ENCODE data around the gene ZNF91.
"Not testable (repeated sequence)": the region's sequence is repeated elsewhere in the genome, so short reads cannot be mapped to it uniquely, and the experiment has no call there.

ZNF91 gene

DNA sequence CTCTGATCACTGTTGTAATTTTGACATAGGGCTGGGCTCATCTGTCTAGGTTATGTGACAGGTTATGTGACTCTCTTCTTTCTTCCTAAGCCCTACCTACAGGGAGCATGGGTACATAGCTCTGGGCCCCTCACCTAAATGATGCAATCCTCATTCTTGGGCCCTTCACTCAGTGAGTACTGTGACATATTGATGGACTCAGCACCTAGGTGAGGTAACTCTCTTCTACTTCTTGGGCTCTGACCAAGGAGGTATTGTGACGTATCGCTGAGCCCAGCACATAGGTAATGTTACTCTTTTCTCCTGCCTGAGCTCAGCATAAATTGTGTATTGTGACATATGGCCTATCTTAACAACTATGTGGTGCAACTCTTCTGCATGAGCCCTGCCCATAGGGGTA lies 76.3 kb downstream of the ZNF91 start:
- H3K4me1 ChIP-seq (ENCODE audit: low read length); DNase-seq; H3K36me3 ChIP-seq (replicated peaks; ENCODE audit: insufficient read depth, low read length); H2AFZ ChIP-seq (ENCODE audit: low read length); H4K20me1 ChIP-seq (ENCODE audit: insufficient read depth, low read length); H3K4me2 ChIP-seq (ENCODE audit: low read depth, low read length); H3K9ac ChIP-seq (ENCODE audit: low read length); H3K4me3 ChIP-seq (ENCODE audit: low read length); H3K79me2 ChIP-seq (ENCODE audit: low read length); H3K9me3 ChIP-seq (replicated peaks; ENCODE audit: insufficient read depth, low read length); H3K27ac ChIP-seq (ENCODE audit: low read length); H3K27me3 ChIP-seq (replicated peaks; ENCODE audit: insufficient read depth, low read length); H3F3A ChIP-seq (ENCODE audit: insufficient read depth, low read length); H3K9me2 ChIP-seq (replicated peaks; ENCODE audit: insufficient read depth, low read length): not testable (repeated sequence)

DNA sequence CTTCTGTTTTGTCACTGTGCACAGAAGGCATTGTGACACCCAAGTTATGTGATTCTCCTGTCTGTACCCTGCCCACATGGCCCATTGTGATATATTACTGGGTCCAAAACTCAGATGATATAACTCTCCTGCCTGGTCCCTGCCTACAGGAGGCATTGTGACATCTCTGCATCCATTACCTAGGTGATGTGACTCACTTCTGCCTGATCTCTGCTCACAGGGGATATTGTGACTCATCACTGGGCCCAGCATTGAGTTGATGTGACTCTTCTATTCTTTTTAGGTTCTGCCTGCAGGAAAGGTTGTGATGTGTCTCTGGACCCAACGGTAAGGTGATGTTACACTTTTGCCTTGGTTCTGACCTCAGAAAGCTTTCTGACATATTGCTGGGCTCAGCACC lies 77.1 kb downstream of the ZNF91 start:
- no peaks in the 10 kb centered on the region for H3K36me3 ChIP-seq (replicated peaks; ENCODE audit: insufficient read depth, low read length)
- no peak overlapping the region for H3K27ac ChIP-seq (ENCODE audit: low read length)
- no peaks in the 10 kb centered on the region for H3K9me3 ChIP-seq (replicated peaks; ENCODE audit: insufficient read depth, low read length)

DNA sequence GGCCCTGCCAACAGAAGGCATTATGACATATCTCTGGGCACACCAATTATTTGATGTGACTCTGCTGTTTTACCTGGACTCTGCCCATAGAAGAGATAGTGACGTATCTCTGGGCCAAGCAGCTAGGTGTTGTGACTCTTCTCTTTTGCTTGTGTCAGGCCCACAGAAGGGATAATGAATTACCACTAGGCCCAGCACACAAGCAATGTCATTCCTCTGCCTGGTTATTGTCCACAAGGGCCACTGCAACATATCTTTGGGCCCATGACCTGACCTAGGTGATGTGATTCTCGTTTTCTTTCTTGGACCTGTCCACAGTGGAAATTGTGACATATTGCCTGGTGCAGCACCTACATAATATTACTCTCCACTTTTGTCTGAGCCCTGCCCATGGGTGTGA lies 80.0 kb downstream of the ZNF91 start:
- Histone ChIP-seq H3K9me3 (replicated peaks; ENCODE audit: insufficient read depth, low read length) (no peaks in the 10 kb centered on the region), H3K27ac (ENCODE audit: low read length) (no peak overlapping the region)

More for the DNA sequence above, 77.1 kb downstream of the ZNF91 start:
- H3K4me3 ChIP-seq (ENCODE audit: low read length): no peak overlapping the region
- no peak overlapping the region for H3K9ac ChIP-seq (ENCODE audit: low read length)
- no peaks in the 10 kb centered on the region for H3K9me2 ChIP-seq (replicated peaks; ENCODE audit: insufficient read depth, low read length)
- no peak overlapping the region for H2AFZ ChIP-seq (ENCODE audit: low read length)
- H4K20me1 ChIP-seq (ENCODE audit: insufficient read depth, low read length): no peaks in the 10 kb centered on the region
- H3K27me3 ChIP-seq (replicated peaks; ENCODE audit: insufficient read depth, low read length): no peaks in the 10 kb centered on the region
- TF ChIP-seq CTCF (IDR thresholded peaks at IDR 0.05; ENCODE audit: low read length) (no peak), EZH2phosphoT487 (IDR thresholded peaks at IDR 0.05; ENCODE audit: low read length) (no peak), EZH2 (optimal IDR thresholded peaks at IDR 0.05; ENCODE audit: low read depth, low read length) (no peak)
- H3K79me2 ChIP-seq (ENCODE audit: low read length): no peaks in the 10 kb centered on the region
- H3F3A ChIP-seq (ENCODE audit: insufficient read depth, low read length): no peaks in the 10 kb centered on the region
- no peak for DNase-seq
- H3K4me2 ChIP-seq (ENCODE audit: low read depth, low read length): no peak overlapping the region
- H3K4me1 ChIP-seq (ENCODE audit: low read length): no peaks in the 10 kb centered on the region

More for the DNA sequence above, 80.0 kb downstream of the ZNF91 start:
- no peak overlapping the region for H2AFZ ChIP-seq (ENCODE audit: low read length)
- no peaks in the 10 kb centered on the region for H3K79me2 ChIP-seq (ENCODE audit: low read length)
- no peaks in the 10 kb centered on the region for H3K36me3 ChIP-seq (replicated peaks; ENCODE audit: insufficient read depth, low read length)
- DNase-seq: no peak
- H3K9ac ChIP-seq (ENCODE audit: low read length): no peak overlapping the region
- no peak overlapping the region for H3K4me2 ChIP-seq (ENCODE audit: low read depth, low read length)
- H3K9me2 ChIP-seq (replicated peaks; ENCODE audit: insufficient read depth, low read length): no peaks in the 10 kb centered on the region
- TF ChIP-seq CTCF (IDR thresholded peaks at IDR 0.05; ENCODE audit: low read length) (no peak), EZH2 (optimal IDR thresholded peaks at IDR 0.05; ENCODE audit: low read depth, low read length) (no peak), EZH2phosphoT487 (IDR thresholded peaks at IDR 0.05; ENCODE audit: low read length) (no peak)
- H3K27me3 ChIP-seq (replicated peaks; ENCODE audit: insufficient read depth, low read length): no peaks in the 10 kb centered on the region
- H3K4me1 ChIP-seq (ENCODE audit: low read length): no peaks in the 10 kb centered on the region
- no peak overlapping the region for H3K4me3 ChIP-seq (ENCODE audit: low read length)
- H4K20me1 ChIP-seq (ENCODE audit: insufficient read depth, low read length): no peaks in the 10 kb centered on the region
- H3F3A ChIP-seq (ENCODE audit: insufficient read depth, low read length): no peaks in the 10 kb centered on the region

Data from MM.1S (cell line).